Esophagus muscularis mucosa (tissue), 4 donors: Measurements from ENCODE around the gene RFC5. TPM values are rescaled to one million over a fixed set of nuclear protein-coding genes. Genes with fewer than 3 reads are reported as not detected.

Experiments used
- DNase-seq: peaks from one replicate; pipeline ENCODE4 v3.0.0-alpha.2; 2017; ENCODE audit errors: extremely low spot score
- H3K27ac ChIP-seq, 4 donors: fragments of 200-600 bp; sonication (generic); replicated peaks in 1 of 4; 1 replicate in 3 of 4; 2 replicates in 1 of 4; pipeline ENCODE4 v1.5.1; 2016 to 2019; ENCODE audit warnings: mild to moderate bottlenecking in 1 of 4
- H3K27me3 ChIP-seq, 4 donors: fragments of 200-600 bp; sonication (generic); one replicate each; pipeline versions ENCODE4 v1.5.1 to v1.6.0; 2016 to 2019
- H3K36me3 ChIP-seq, 4 donors: fragments of 200-600 bp; sonication (generic); one replicate each; pipeline ENCODE4 v1.5.1; 2016 to 2019
- H3K4me1 ChIP-seq, 4 donors: fragments of 200-600 bp; sonication (generic); one replicate each; pipeline ENCODE4 v1.5.1; 2016 to 2019
- H3K4me3 ChIP-seq, 4 donors: fragments of 200-600 bp; sonication (generic); 1 replicate in 2 of 4; 2 replicates in 2 of 4; pipeline ENCODE4 v1.5.1; 2016 to 2019; ENCODE audit warnings: mild to moderate bottlenecking in 4 of 4, moderate library complexity in 1 of 4
- H3K9me3 ChIP-seq, 4 donors: fragments of 200-600 bp; sonication (generic); 1 replicate in 3 of 4; 2 replicates in 1 of 4; pipeline ENCODE4 v1.5.1; 2016 to 2019
- CTCF ChIP-seq, 3 experiments: fragments of 200-600 bp in 2 of 3; fragments of 450-650 bp in 1 of 3; sonication (generic) in 2 of 3; IDR thresholded peaks; one replicate each; pipeline ENCODE4 v1.5.1; 2017 to 2019; ENCODE audit warnings: antibody characterized with exemption in 3 of 3, mild to moderate bottlenecking in 2 of 3, moderate library complexity in 1 of 3
- EP300 ChIP-seq: sonication (generic); formaldehyde crosslinking; IDR thresholded peaks from one replicate; pipeline ENCODE4 v1.6.1; 2017; ENCODE audit warnings: antibody characterized with exemption
- POLR2A ChIP-seq: fragments of 450-650 bp; IDR thresholded peaks from one replicate; pipeline ENCODE4 v1.6.1; 2017; ENCODE audit warnings: antibody characterized with exemption, moderate library complexity, mild to moderate bottlenecking, low read depth
- POLR2AphosphoS5 ChIP-seq, 2 donors: sonication (generic); formaldehyde crosslinking; IDR thresholded peaks; one replicate each; pipeline ENCODE4 v1.6.1; 2017; ENCODE audit warnings: antibody characterized with exemption in 2 of 2
- WGBS: methylation state at CpG from one replicate; pipeline ENCODE4 v1.1.5; 2018; 5-methylcytosine and 5-hydroxymethylcytosine counted together
- intact Hi-C: fragments of 100-400 bp; cut with DNase I; formaldehyde crosslinking; loops from one replicate; pipeline ENCODE4 v1.15.1; 2023
- total RNA-seq, 4 donors: library from RNA; depleted of rRNA; stranded (reverse); fragments of >200 nt; gene quantifications; one replicate each; pipeline versions ENCODE4 v1.1.0 to v1.2.1, GENCODE V29; 2016

The RFC5 gene
- total RNA-seq, 4 donors from 2014 or later, result 8.7 to 11.3 (median 10.0) TPM

- Histone ChIP-seq H3K4me1 (no peaks in the 10 kb centered on the region), H3K27ac (no peak overlapping the region), H3K27me3 (no peaks in the 10 kb centered on the region), H3K4me3 (no peak overlapping the region), H3K9me3 (no peaks in the 10 kb centered on the region), H3K36me3 (peaks cover 0 to 98% (median 72%) of the 10 kb centered on the region in 4 donors)
- 75% methylated on average over 4 of the region's 4 CpGs for WGBS
- intact Hi-C loops, result no loop called here
- TF ChIP-seq POLR2AphosphoS5 (IDR thresholded peaks at IDR 0.05), result no peak
- no peak for TF ChIP-seq EP300
- TF ChIP-seq POLR2A, result no peak
- no peak for TF ChIP-seq CTCF (IDR thresholded peaks at IDR 0.05)
- DNase-seq, result no peak
These were observed 8.7 kb downstream of the RFC5 start for GRCh38 chr12:118025168-118025567.

GRCh38 chr12:118029166-118029565 is 12.7 kb downstream of the RFC5 start:
- no peak overlapping the region for H3K4me3 ChIP-seq
- H3K9me3 ChIP-seq, result no peaks in the 10 kb centered on the region
- H3K27me3 ChIP-seq, result no peaks in the 10 kb centered on the region
- no peak overlapping the region for H3K27ac ChIP-seq
- intact Hi-C loops, result no loop called here
- DNase-seq, result no peak
- H3K36me3 ChIP-seq, result peaks cover 26 to 98% (median 87%) of the 10 kb centered on the region in 4 donors
- 100% methylated on average over 5 of the region's 5 CpGs for WGBS
- H3K4me1 ChIP-seq, result no peaks in the 10 kb centered on the region
- TF ChIP-seq POLR2AphosphoS5 (IDR thresholded peaks at IDR 0.05) (no peak), POLR2A (no peak), CTCF (IDR thresholded peaks at IDR 0.05) (no peak), EP300 (no peak)

- DNase-seq, result no peak
- Histone ChIP-seq H3K4me1 (peaks cover 0 to 8% (median 6%) of the 10 kb centered on the region in 4 donors), H3K9me3 (no peaks in the 10 kb centered on the region), H3K36me3 (peaks cover 55 to 98% (median 90%) of the 10 kb centered on the region in 4 donors), H3K27me3 (no peaks in the 10 kb centered on the region), H3K27ac (no peak overlapping the region), H3K4me3 (no peak overlapping the region)
- intact Hi-C loops, result loop anchor here (10.0 kb wide), 1 partner anchor 157 kb away; no protein-coding TSS in a partner anchor
- WGBS, result 95% methylated on average over 7 of the region's 7 CpGs
- TF ChIP-seq POLR2AphosphoS5 (IDR thresholded peaks at IDR 0.05), result no peak
- TF ChIP-seq EP300, result no peak
- TF ChIP-seq POLR2A, result no peak
- no peak for TF ChIP-seq CTCF (IDR thresholded peaks at IDR 0.05)
These were observed 15.7 kb downstream of the RFC5 start for GRCh38 chr12:118032188-118032587.

GRCh38 chr12:118033323-118033722 is 16.8 kb downstream of the RFC5 start:
- WGBS, result 83% methylated on average over 5 of the region's 5 CpGs
- TF ChIP-seq EP300, result no peak
- no peak for TF ChIP-seq CTCF (IDR thresholded peaks at IDR 0.05)
- TF ChIP-seq POLR2A, result no peak
- no peak for TF ChIP-seq POLR2AphosphoS5 (IDR thresholded peaks at IDR 0.05)
- no peak for DNase-seq
- no peak overlapping the region for H3K27ac ChIP-seq
- no peak overlapping the region for H3K4me3 ChIP-seq
- intact Hi-C loops, result loop anchor here (10.0 kb wide), 1 partner anchor 159 kb away; no protein-coding TSS in a partner anchor
- peaks cover 0 to 8% (median 6%) of the 10 kb centered on the region in 4 donors for H3K4me1 ChIP-seq
- H3K27me3 ChIP-seq, result no peaks in the 10 kb centered on the region
- peaks cover 67 to 98% (median 92%) of the 10 kb centered on the region in 4 donors for H3K36me3 ChIP-seq
- no peaks in the 10 kb centered on the region for H3K9me3 ChIP-seq

- no peak for TF ChIP-seq CTCF (IDR thresholded peaks at IDR 0.05)
- TF ChIP-seq EP300, result no peak
- TF ChIP-seq POLR2A, result no peak
- no peak for TF ChIP-seq POLR2AphosphoS5 (IDR thresholded peaks at IDR 0.05)
- Histone ChIP-seq H3K36me3 (peaks cover 67 to 100% (median 93%) of the 10 kb centered on the region in 4 donors), H3K9me3 (no peaks in the 10 kb centered on the region), H3K4me3 (no peak overlapping the region), H3K27ac (no peak overlapping the region), H3K27me3 (no peaks in the 10 kb centered on the region), H3K4me1 (peaks cover 0 to 8% (median 6%) of the 10 kb centered on the region in 4 donors)
- 88% methylated on average over 5 of the region's 5 CpGs for WGBS
- no peak for DNase-seq
- intact Hi-C loops, result loop anchor here (10.0 kb wide), 1 partner anchor 159 kb away; no protein-coding TSS in a partner anchor
These were observed 17.4 kb downstream of the RFC5 start for GRCh38 chr12:118033902-118034301.
